Measurements from ENCODE around the gene ZNF587. TPM values are rescaled to one million over a fixed set of nuclear protein-coding genes. Genes with fewer than 3 reads are reported as not detected.

Gene ZNF587
- total RNA-seq, 1 experiment from 2014 or later = 25.9 TPM

GRCh38 chr19:57903618-57904184 lies 54.0 kb downstream of the ZNF587 start (continued):
- no peak for TF ChIP-seq REST (IDR thresholded peaks at IDR 0.05; ENCODE audit: low read depth)
- TF ChIP-seq ATF3 (IDR thresholded peaks at IDR 0.05) = no peak
- TF ChIP-seq ZFX (IDR thresholded peaks at IDR 0.05) = no peak
- TF ChIP-seq POLR2AphosphoS5 (IDR thresholded peaks at IDR 0.05; ENCODE audit: low read depth, low read length) = no peak
- no peak for TF ChIP-seq CBX3 (IDR thresholded peaks at IDR 0.05; ENCODE audit: low read depth)
- TF ChIP-seq ZNF274 (IDR thresholded peaks at IDR 0.05; ENCODE audit: low read depth, low read length) = no peak

GRCh38 chr19:57905258-57905657 lies 55.6 kb downstream of the ZNF587 start:
- intact Hi-C loops (cut with micrococcal nuclease) = loop anchor here (10.0 kb wide), 1 partner anchor 500 kb away; no protein-coding TSS in a partner anchor
- H3K9me2 ChIP-seq (ENCODE audit: insufficient read depth) = no peaks in the 10 kb centered on the region
- ChIA-PET POLR2A (no interaction called here), RAD21 (ENCODE audit: low non-redundant PET in 1 of 2, low total read pairs in 2 of 2, uncharacterized antibody in 2 of 2, unreplicated experiment in 2 of 2) (no interaction called here), CTCF (no interaction called here)
- H3K4me2 ChIP-seq (ENCODE audit: low read length) = no peak overlapping the region
- TF ChIP-seq ELF1 (IDR thresholded peaks at IDR 0.05; ENCODE audit: borderline replicate concordance, low read depth) = no peak
- TF ChIP-seq ZBTB33 (IDR thresholded peaks at IDR 0.05; ENCODE audit: extremely low read depth, insufficient replicate concordance, low read length) = no peak
- TF ChIP-seq EGR1 (IDR thresholded peaks at IDR 0.05; ENCODE audit: low read depth) = no peak
- TF ChIP-seq ZFX (IDR thresholded peaks at IDR 0.05) = no peak
- no peak for TF ChIP-seq EZH2phosphoT487 (IDR thresholded peaks at IDR 0.05; ENCODE audit: borderline replicate concordance)
- no peak for TF ChIP-seq JUND (IDR thresholded peaks at IDR 0.05)
- TF ChIP-seq CBX3 (IDR thresholded peaks at IDR 0.05; ENCODE audit: low read depth) = no peak
- TF ChIP-seq SRF (IDR thresholded peaks at IDR 0.05; ENCODE audit: low read depth) = no peak
- TF ChIP-seq CEBPB (IDR thresholded peaks at IDR 0.05; ENCODE audit: low read depth) = no peak
- no peak for TF ChIP-seq RAD21 (IDR thresholded peaks at IDR 0.05; ENCODE audit: low read depth)
- no peak for TF ChIP-seq YY1 (IDR thresholded peaks at IDR 0.05; ENCODE audit: extremely low read depth, insufficient replicate concordance, low read depth, low read length)
- TF ChIP-seq POLR2AphosphoS5 (IDR thresholded peaks at IDR 0.05; ENCODE audit: low read depth, low read length) = no peak
- TF ChIP-seq FOSL1 (IDR thresholded peaks at IDR 0.05; ENCODE audit: low read depth) = no peak
- no peaks in the 10 kb centered on the region for H3K27me3 ChIP-seq (ENCODE audit: insufficient read depth, low read length)
- H4K20me1 ChIP-seq (ENCODE audit: insufficient read depth) = no peaks in the 10 kb centered on the region
- DNase-seq (ENCODE audit: low read depth, low spot score) (no peak), ATAC-seq (no peak)
- no peaks in the 10 kb centered on the region for H3K79me2 ChIP-seq (ENCODE audit: insufficient read depth, low read length)
- no peaks in the 10 kb centered on the region for H3K4me1 ChIP-seq (ENCODE audit: control insufficient read depth in 1 of 2, insufficient read depth in 2 of 2, low read length in 2 of 2)
- H3K4me3 ChIP-seq (replicated peaks in 1 of 2; ENCODE audit: low read depth in 1 of 2, low read length in 2 of 2) = no peak overlapping the region
- H3K9ac ChIP-seq (ENCODE audit: low read length) = no peak overlapping the region
- H3K9me3 ChIP-seq (ENCODE audit: control insufficient read depth in 1 of 2, insufficient read depth in 1 of 2, low read depth in 1 of 2, low read length in 2 of 2) = peaks cover 0 to 3% of the 10 kb centered on the region in 2 experiments; a peak in 1 of 4 replicates
- BruUV-seq (replicated peaks) = no TSS peak
- no peak overlapping the region for H3K27ac ChIP-seq (ENCODE audit: low read depth, low read length)
- H3K36me3 ChIP-seq (ENCODE audit: control insufficient read depth in 1 of 2, insufficient read depth in 2 of 2, low read length in 2 of 2) = no peaks in the 10 kb centered on the region; a peak in 1 of 4 replicates
- H2AFZ ChIP-seq (ENCODE audit: low read depth, low read length, poor library complexity, severe bottlenecking) = no peak overlapping the region

Measured in HCT116 (cell line).